HepG2 (cell line): ENCODE measurements around the gene AQP6. TPM values are rescaled to one million over a fixed set of nuclear protein-coding genes. Genes with fewer than 3 reads are reported as not detected.

Experiments used
- ATAC-seq: fragments of 200-7000 bp; cut with Tn5 transposase; 3 replicates; pipeline ENCODE4 v1.9.1; 2020; ENCODE audit warnings: mild to moderate bottlenecking, moderate library complexity
- BruUV-seq: library from RNA; stranded (reverse); fragments of 400-500 nt; replicated peaks from 2 replicates; lab custom pipeline; 2021; lab: Mats Ljungman, UMichigan
- CTCF ChIA-PET: fragments of 300-600 bp; formaldehyde crosslinking; extraction: SDS; loops from one replicate; lab custom pipeline; 2021; ENCODE audit warnings: low total read pairs, inconsistent platforms, low intra/inter-chr PET ratio; lab: Yijun Ruan, JAX
- POLR2A ChIA-PET: fragments of 350-600 bp; sonication (Branson Sonifier 250); formaldehyde crosslinking; loops from one replicate; lab custom pipeline; 2020; ENCODE audit warnings: antibody characterized with exemption, inconsistent platforms; lab: Yijun Ruan, JAX
- DNase-seq: peaks from one replicate; pipeline ENCODE4 v3.0.0-alpha.2; 2015; ENCODE audit warnings: low spot score
- FAIRE-seq: peaks from 3 replicates; lab custom pipeline; 2011; peaks lifted over from hg19 to GRCh38; lab: Jason Lieb, UNC
- H2AFZ ChIP-seq: one replicate; pipeline ENCODE4 v1.6.1; 2011; ENCODE audit warnings: low read length, inconsistent platforms
- H3K27ac ChIP-seq: fragments of 300-600 bp; 3 replicates; pipeline ENCODE4 v1.8.0; 2011; ENCODE audit warnings: mixed run types, mild to moderate bottlenecking, mixed read lengths, low read length, inconsistent platforms; ENCODE audit not compliant: insufficient read depth; ENCODE audit errors: extremely low read length
- H3K27me3 ChIP-seq, 2 experiments: fragments of 200-600 bp in 1 of 2; 2 replicates in 1 of 2; 3 replicates in 1 of 2; pipeline versions ENCODE4 v1.6.0 to v1.8.0; 2011; ENCODE audit warnings: low read length in 2 of 2, mild to moderate bottlenecking in 2 of 2, moderate library complexity in 2 of 2, inconsistent platforms in 1 of 2; ENCODE audit not compliant: insufficient read depth in 2 of 2, control insufficient read depth in 1 of 2
- H3K36me3 ChIP-seq, 2 experiments: fragments of 200-600 bp in 1 of 2; replicated peaks in 1 of 2; 2 replicates in 1 of 2; 3 replicates in 1 of 2; pipeline versions ENCODE4 v1.5.1 to v1.8.0; 2011; ENCODE audit warnings: low read length in 2 of 2, inconsistent platforms in 1 of 2; ENCODE audit not compliant: insufficient read depth in 2 of 2, control insufficient read depth in 1 of 2
- H3K4me1 ChIP-seq: 2 replicates; pipeline ENCODE4 v1.5.1; 2012; ENCODE audit warnings: low read length, inconsistent platforms; ENCODE audit not compliant: insufficient read depth
- H3K4me2 ChIP-seq: 2 replicates; pipeline ENCODE4 v1.6.0; 2011; ENCODE audit warnings: low read depth, low read length, inconsistent platforms
- H3K4me3 ChIP-seq, 3 experiments: fragments of 200-600 bp in 1 of 3; sonication (generic), shearing (Covaris generic) in 1 of 3; replicated peaks in 1 of 3; 2 replicates each; pipeline ENCODE4 v1.5.1; 2011 to 2016; ENCODE audit warnings: low read length in 3 of 3, inconsistent platforms in 2 of 3, low read depth in 2 of 3, mild to moderate bottlenecking in 2 of 3, control low read depth in 1 of 3, mixed read lengths in 1 of 3; ENCODE audit not compliant: insufficient read depth in 1 of 3
- H3K79me2 ChIP-seq: one replicate; pipeline ENCODE4 v1.6.1; 2011; ENCODE audit warnings: low read length, inconsistent platforms; ENCODE audit not compliant: insufficient read depth
- H3K9ac ChIP-seq: 2 replicates; pipeline ENCODE4 v1.6.0; 2011; ENCODE audit warnings: mild to moderate bottlenecking, low read depth, low read length, inconsistent platforms; ENCODE audit not compliant: insufficient read depth
- H3K9me3 ChIP-seq: 2 replicates; pipeline ENCODE4 v1.5.1; 2012; ENCODE audit warnings: mild to moderate bottlenecking, low read length
- H4K20me1 ChIP-seq: 2 replicates; pipeline ENCODE4 v1.6.0; 2011; ENCODE audit warnings: inconsistent platforms, mild to moderate bottlenecking, low read length, moderate library complexity; ENCODE audit not compliant: insufficient read depth
- EED ChIP-seq: sonication (generic); formaldehyde crosslinking; IDR thresholded peaks from 2 replicates; pipeline ENCODE4 v1.5.0; 2020; ENCODE audit warnings: mild to moderate bottlenecking, missing genetic modification reagents
- ETV6 ChIP-seq: sonication (generic); formaldehyde crosslinking; conservative IDR thresholded peaks from 2 replicates; pipeline ENCODE4 v1.4.0; 2020; ENCODE audit warnings: missing genetic modification reagents
- FOXJ3 ChIP-seq: sonication (generic); formaldehyde crosslinking; IDR thresholded peaks from 2 replicates; pipeline ENCODE4 v1.4.0; 2020; ENCODE audit warnings: missing genetic modification reagents, mild to moderate bottlenecking, borderline replicate concordance
- KAT2B ChIP-seq: fragments of 150-350 bp; IDR thresholded peaks from 2 replicates; pipeline ENCODE4 v1.6.1; 2014; ENCODE audit warnings: low read depth, low read length, borderline replicate concordance
- NCOR1 ChIP-seq: fragments of 200-600 bp; sonication (generic); IDR thresholded peaks from 2 replicates; pipeline ENCODE4 v1.7.0; 2017; ENCODE audit warnings: antibody characterized with exemption, low read length, borderline replicate concordance
- NPAS2 ChIP-seq: sonication (generic); formaldehyde crosslinking; IDR thresholded peaks from 2 replicates; pipeline ENCODE4 v1.8.0; 2022; ENCODE audit warnings: mild to moderate bottlenecking, missing genetic modification reagents, borderline replicate concordance
- NR1H2 ChIP-seq: sonication (generic); formaldehyde crosslinking; IDR thresholded peaks from 2 replicates; pipeline ENCODE4 v1.8.1; 2022; ENCODE audit warnings: low read depth, missing genetic modification reagents, borderline replicate concordance
- RBM22 ChIP-seq: fragments of 200-400 bp; formaldehyde crosslinking; optimal IDR thresholded peaks from 2 replicates; pipeline ENCODE3; 2017; ENCODE audit warnings: mild to moderate bottlenecking, low read length, moderate library complexity
- TEAD2 ChIP-seq: sonication (generic); formaldehyde crosslinking; IDR thresholded peaks from 2 replicates; pipeline ENCODE4 v1.9.0; 2021; ENCODE audit warnings: missing genetic modification reagents
- WIZ ChIP-seq: sonication (generic); formaldehyde crosslinking; IDR thresholded peaks from 2 replicates; pipeline ENCODE4 v1.5.1; 2020; ENCODE audit warnings: mild to moderate bottlenecking, missing genetic modification reagents
- ZNF263 ChIP-seq: sonication (generic); formaldehyde crosslinking; IDR thresholded peaks from 2 replicates; pipeline ENCODE4 v1.4.0; 2020; ENCODE audit warnings: missing genetic modification reagents
- ZSCAN25 ChIP-seq: sonication (generic); formaldehyde crosslinking; IDR thresholded peaks from 2 replicates; pipeline ENCODE4 v1.8.0; 2022; ENCODE audit warnings: mild to moderate bottlenecking, missing genetic modification reagents
- WGBS: methylation state at CpG from one replicate; pipeline ENCODE4 v1.1.6; 2017; ENCODE audit warnings: low lambda C conversion rate; 5-methylcytosine and 5-hydroxymethylcytosine counted together
- in situ Hi-C: cut with HindIII; loops from 2 replicates; pipeline ENCODE4 v1.10.0; 2017; ENCODE audit warnings: low pct_unique_long_range_greater_than_20kb; ENCODE audit not compliant: extremely low pct_ligation_motif_present
- intact Hi-C: fragments of 100-400 bp; cut with micrococcal nuclease; formaldehyde crosslinking; loops from one replicate; pipeline ENCODE4 v1.10.0; 2022; ENCODE audit not compliant: unreplicated experiment
- polyA plus RNA-seq, 8 experiments: library from polyadenylated mRNA; depleted of rRNA in 3 of 8; stranded (reverse) in 7 of 8; unstranded in 1 of 8; fragments of >200 nt; fragmentation: Illumina TruSeq in 4 of 8; extraction: Trizol in 4 of 8; gene quantifications; 2 replicates each; pipeline versions ENCODE4 v1.2.1 to v1.2.3, GENCODE V29; 2011 to 2016; ENCODE audit warnings: low read depth in 4 of 8, missing spikeins in 1 of 8, mixed read lengths in 1 of 8; ENCODE audit not compliant: insufficient read depth in 1 of 8
- total RNA-seq, 5 experiments: library from RNA; depleted of rRNA; stranded (reverse); fragments of >200 nt; fragmentation: Illumina TruSeq; extraction: Trizol; gene quantifications; 2 replicates each; pipeline ENCODE4 v1.2.3, GENCODE V29; 2016; ENCODE audit warnings: low read depth in 1 of 5
- TF ChIP-seq, protein P1 (sequence below): sonication (generic); formaldehyde crosslinking; IDR thresholded peaks from 2 replicates; pipeline ENCODE4 v1.4.0; 2020; ENCODE audit warnings: mild to moderate bottlenecking, missing genetic modification reagents
- TF ChIP-seq, protein P2 (sequence below): sonication (generic); formaldehyde crosslinking; IDR thresholded peaks from 2 replicates; pipeline ENCODE4 v1.4.0; 2020; ENCODE audit warnings: missing genetic modification reagents
- TF ChIP-seq, protein P3 (sequence below): sonication (generic); formaldehyde crosslinking; IDR thresholded peaks from 2 replicates; pipeline ENCODE4 v1.5.0; 2020; ENCODE audit warnings: missing genetic modification reagents
- TF ChIP-seq, protein P4 (sequence below): sonication (generic); formaldehyde crosslinking; conservative IDR thresholded peaks from 2 replicates; pipeline ENCODE4 v1.8.1; 2023; ENCODE audit warnings: missing genetic modification reagents
- TF ChIP-seq, protein P5 (sequence below): IDR thresholded peaks from 2 replicates; pipeline ENCODE4 v1.6.1; 2016; ENCODE audit warnings: low read depth
- TF ChIP-seq, protein P6 (sequence below): sonication (generic); formaldehyde crosslinking; IDR thresholded peaks from 2 replicates; pipeline ENCODE4 v1.4.0; 2020; ENCODE audit warnings: mild to moderate bottlenecking, low read depth, missing genetic modification reagents

The AQP6 gene
- total and polyA plus RNA-seq, 2 of the 13 experiments (the other 11 are each of a cell fraction or from before 2014, with no cell fraction given), result 0.32 to 1.3 TPM

DNA sequence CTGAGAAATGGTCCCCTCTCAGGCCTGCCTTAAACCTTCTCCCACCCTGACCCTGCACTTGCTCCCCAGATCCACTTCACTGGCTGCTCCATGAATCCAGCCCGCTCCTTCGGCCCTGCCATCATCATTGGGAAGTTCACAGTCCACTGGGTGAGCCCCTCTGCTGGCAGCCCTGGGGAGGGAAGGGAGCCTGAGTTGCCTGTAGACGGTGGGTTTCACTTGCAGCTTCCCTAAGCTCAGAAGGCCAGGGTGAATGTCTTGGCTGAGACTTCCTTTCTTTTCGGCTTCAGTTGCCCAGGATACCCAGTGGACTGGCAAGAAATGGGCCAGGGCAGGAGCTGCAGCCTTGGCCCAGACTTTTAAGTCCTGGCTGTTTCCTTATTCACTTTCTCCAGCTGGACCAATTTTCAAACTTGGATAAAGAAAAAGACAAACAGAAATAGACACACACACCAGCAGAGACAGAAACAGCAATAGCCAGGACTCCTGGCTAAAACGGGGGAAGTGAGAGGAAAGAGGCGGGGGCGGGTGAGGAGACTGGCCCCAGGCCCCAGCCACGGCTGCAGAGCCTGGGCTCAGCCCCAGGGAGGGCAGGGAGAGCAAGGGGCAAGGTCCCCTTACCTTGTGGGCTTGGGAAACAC lies 2.0 kb downstream of the AQP6 start:
- ATAC-seq (peak; percentile 22), DNase-seq (no peak), FAIRE-seq (no peak)
- Histone ChIP-seq H3K36me3 (no peaks in the 10 kb centered on the region), H3K4me2 (peak overlapping the region; percentile 75), H3K4me3 (peak overlapping the region in 2 of 3 experiments; percentile 18 to 63; a peak in 4 of 6 replicates), H3K79me2 (no peaks in the 10 kb centered on the region), H3K9me3 (no peaks in the 10 kb centered on the region), H3K9ac (peak overlapping the region; percentile 35; the same call in 1 of the 2 replicates), H3K27me3 (peaks cover 1 to 29% of the 10 kb centered on the region in 2 experiments), H4K20me1 (no peaks in the 10 kb centered on the region), H2AFZ (no peak overlapping the region), H3K27ac (no peak overlapping the region), H3K4me1 (peaks cover 61% of the 10 kb centered on the region)
- in situ Hi-C loops (loop anchor here (5.0 kb wide), 1 partner anchor 83 kb away; the partner anchor contains the start of gene ASIC1), intact Hi-C loops (no loop called here)
- ChIA-PET POLR2A (interaction anchor here (1.0 to 1.3 kb wide), 2 partner anchors 9 to 110 kb away, joined by 4 to 6 read pairs; partner anchors contain the start of gene SMARCD1), CTCF (interaction anchor here (1.3 to 1.4 kb wide), 2 partner anchors 23 to 96 kb away, joined by 3 to 4 read pairs; no protein-coding TSS in a partner anchor)
- no TSS peak for BruUV-seq
- 22% methylated on average over 7 of the region's 8 CpGs for WGBS
- TF ChIP-seq WIZ (CRISPR knock-in tag) (0 out of 2 replicates have a peak, but pooled peaks have one; percentile 7), RBM22 (no peak), EED (CRISPR knock-in tag) (0 out of 2 replicates have a peak, but pooled peaks have one; percentile 40), NR1H2 (CRISPR knock-in tag) (no peak), KAT2B (no peak), ETV6 (CRISPR knock-in tag) (no peak), NPAS2 (CRISPR knock-in tag) (no peak), ZNF263 (CRISPR knock-in tag) (no peak), FOXJ3 (CRISPR knock-in tag) (no peak), NCOR1 (no peak), TEAD2 (no peak), ZSCAN25 (no peak)
- TF ChIP-seq, protein P1, sequence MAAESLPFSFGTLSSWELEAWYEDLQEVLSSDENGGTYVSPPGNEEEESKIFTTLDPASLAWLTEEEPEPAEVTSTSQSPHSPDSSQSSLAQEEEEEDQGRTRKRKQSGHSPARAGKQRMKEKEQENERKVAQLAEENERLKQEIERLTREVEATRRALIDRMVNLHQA (CRISPR knock-in tag), result no peak
- TF ChIP-seq, protein P2, sequence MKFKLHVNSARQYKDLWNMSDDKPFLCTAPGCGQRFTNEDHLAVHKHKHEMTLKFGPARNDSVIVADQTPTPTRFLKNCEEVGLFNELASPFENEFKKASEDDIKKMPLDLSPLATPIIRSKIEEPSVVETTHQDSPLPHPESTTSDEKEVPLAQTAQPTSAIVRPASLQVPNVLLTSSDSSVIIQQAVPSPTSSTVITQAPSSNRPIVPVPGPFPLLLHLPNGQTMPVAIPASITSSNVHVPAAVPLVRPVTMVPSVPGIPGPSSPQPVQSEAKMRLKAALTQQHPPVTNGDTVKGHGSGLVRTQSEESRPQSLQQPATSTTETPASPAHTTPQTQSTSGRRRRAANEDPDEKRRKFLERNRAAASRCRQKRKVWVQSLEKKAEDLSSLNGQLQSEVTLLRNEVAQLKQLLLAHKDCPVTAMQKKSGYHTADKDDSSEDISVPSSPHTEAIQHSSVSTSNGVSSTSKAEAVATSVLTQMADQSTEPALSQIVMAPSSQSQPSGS, result 0 out of 2 replicates have a peak, but pooled peaks have one; percentile 17
- TF ChIP-seq, protein P3, sequence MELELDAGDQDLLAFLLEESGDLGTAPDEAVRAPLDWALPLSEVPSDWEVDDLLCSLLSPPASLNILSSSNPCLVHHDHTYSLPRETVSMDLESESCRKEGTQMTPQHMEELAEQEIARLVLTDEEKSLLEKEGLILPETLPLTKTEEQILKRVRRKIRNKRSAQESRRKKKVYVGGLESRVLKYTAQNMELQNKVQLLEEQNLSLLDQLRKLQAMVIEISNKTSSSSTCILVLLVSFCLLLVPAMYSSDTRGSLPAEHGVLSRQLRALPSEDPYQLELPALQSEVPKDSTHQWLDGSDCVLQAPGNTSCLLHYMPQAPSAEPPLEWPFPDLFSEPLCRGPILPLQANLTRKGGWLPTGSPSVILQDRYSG (CRISPR knock-in tag), result no peak
- TF ChIP-seq, protein P4, sequence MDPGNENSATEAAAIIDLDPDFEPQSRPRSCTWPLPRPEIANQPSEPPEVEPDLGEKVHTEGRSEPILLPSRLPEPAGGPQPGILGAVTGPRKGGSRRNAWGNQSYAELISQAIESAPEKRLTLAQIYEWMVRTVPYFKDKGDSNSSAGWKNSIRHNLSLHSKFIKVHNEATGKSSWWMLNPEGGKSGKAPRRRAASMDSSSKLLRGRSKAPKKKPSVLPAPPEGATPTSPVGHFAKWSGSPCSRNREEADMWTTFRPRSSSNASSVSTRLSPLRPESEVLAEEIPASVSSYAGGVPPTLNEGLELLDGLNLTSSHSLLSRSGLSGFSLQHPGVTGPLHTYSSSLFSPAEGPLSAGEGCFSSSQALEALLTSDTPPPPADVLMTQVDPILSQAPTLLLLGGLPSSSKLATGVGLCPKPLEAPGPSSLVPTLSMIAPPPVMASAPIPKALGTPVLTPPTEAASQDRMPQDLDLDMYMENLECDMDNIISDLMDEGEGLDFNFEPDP (CRISPR knock-in tag), result no peak
- TF ChIP-seq, protein P5, sequence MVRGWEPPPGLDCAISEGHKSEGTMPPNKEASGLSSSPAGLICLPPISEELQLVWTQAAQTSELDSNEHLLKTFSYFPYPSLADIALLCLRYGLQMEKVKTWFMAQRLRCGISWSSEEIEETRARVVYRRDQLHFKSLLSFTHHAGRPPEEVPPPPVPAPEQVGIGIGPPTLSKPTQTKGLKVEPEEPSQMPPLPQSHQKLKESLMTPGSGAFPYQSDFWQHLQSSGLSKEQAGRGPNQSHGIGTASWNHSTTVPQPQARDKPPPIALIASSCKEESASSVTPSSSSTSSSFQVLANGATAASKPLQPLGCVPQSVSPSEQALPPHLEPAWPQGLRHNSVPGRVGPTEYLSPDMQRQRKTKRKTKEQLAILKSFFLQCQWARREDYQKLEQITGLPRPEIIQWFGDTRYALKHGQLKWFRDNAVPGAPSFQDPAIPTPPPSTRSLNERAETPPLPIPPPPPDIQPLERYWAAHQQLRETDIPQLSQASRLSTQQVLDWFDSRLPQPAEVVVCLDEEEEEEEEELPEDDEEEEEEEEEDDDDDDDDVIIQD (CRISPR knock-in tag), result no peak
- TF ChIP-seq, protein P6, sequence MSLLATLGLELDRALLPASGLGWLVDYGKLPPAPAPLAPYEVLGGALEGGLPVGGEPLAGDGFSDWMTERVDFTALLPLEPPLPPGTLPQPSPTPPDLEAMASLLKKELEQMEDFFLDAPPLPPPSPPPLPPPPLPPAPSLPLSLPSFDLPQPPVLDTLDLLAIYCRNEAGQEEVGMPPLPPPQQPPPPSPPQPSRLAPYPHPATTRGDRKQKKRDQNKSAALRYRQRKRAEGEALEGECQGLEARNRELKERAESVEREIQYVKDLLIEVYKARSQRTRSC (CRISPR knock-in tag), result no peak
